IPS-NIHi11 (cell line): ENCODE results near the gene KLHL13.
A peak's percentile ranks its signal among the peaks of the same experiment; 100 is the strongest.
"Not testable (repeated sequence)": the region's sequence is repeated elsewhere in the genome, so short reads cannot be mapped to it uniquely, and the experiment has no call there.

ENCODE experiments used
- DNase-seq: peaks from one replicate; pipeline ENCODE4 v3.0.0; 2012; ENCODE audit warnings: mixed read lengths, low spot score

The KLHL13 gene

GRCh38 chrX:118116713-118117550, at the start of gene KLHL13:
Gene KLHL13, minus strand, starts transcription at chrX:118116810. Its CDS starts 88,337 bp downstream, at chrX:118028473.
- DNase-seq, result peak; percentile 61

GRCh38 chrX:118164138-118164537, 47.5 kb upstream of the KLHL13 start:
- no peak for DNase-seq

GRCh38 chrX:118156953-118157608, 40.5 kb upstream of the KLHL13 start:
- DNase-seq, result no peak

- no peak for DNase-seq
Measured at GRCh38 chrX:118156254-118156952, 39.8 kb upstream of the KLHL13 start.

- no peak for DNase-seq
Measured at GRCh38 chrX:118153270-118153669, 36.7 kb upstream of the KLHL13 start.

- DNase-seq, result no peak
Measured at GRCh38 chrX:118152721-118153120, 36.1 kb upstream of the KLHL13 start.

GRCh38 chrX:118148737-118149136, 32.1 kb upstream of the KLHL13 start:
- DNase-seq, result no peak

GRCh38 chrX:118147771-118148170, 31.2 kb upstream of the KLHL13 start:
- not testable (repeated sequence) for DNase-seq

GRCh38 chrX:118143578-118143977, 27.0 kb upstream of the KLHL13 start:
- DNase-seq, result no peak

- DNase-seq, result no peak
Measured at GRCh38 chrX:118131336-118131735, 14.7 kb upstream of the KLHL13 start.

- DNase-seq, result no peak
Measured at GRCh38 chrX:118129681-118130080, 13.1 kb upstream of the KLHL13 start.

GRCh38 chrX:118128724-118129123, 12.1 kb upstream of the KLHL13 start:
- no peak for DNase-seq

- DNase-seq, result no peak
Measured at GRCh38 chrX:118126286-118126685, 9.7 kb upstream of the KLHL13 start.

GRCh38 chrX:118124243-118124642, 7.6 kb upstream of the KLHL13 start:
- DNase-seq, result not testable (repeated sequence)

- no peak for DNase-seq
Measured at GRCh38 chrX:118117741-118118140, 1.1 kb upstream of the KLHL13 start.

GRCh38 chrX:118115953-118116712, 477 bp downstream of the KLHL13 start:
- peak; percentile 16 for DNase-seq

GRCh38 chrX:118114971-118115370, 1.6 kb downstream of the KLHL13 start:
- no peak for DNase-seq

GRCh38 chrX:118109065-118109464, 7.5 kb downstream of the KLHL13 start:
- no peak for DNase-seq

- no peak for DNase-seq
Measured at GRCh38 chrX:118108304-118108703, 8.3 kb downstream of the KLHL13 start.

- DNase-seq, result no peak
Measured at GRCh38 chrX:118100091-118100490, 16.5 kb downstream of the KLHL13 start.

GRCh38 chrX:118088084-118088483, 28.5 kb downstream of the KLHL13 start:
- DNase-seq, result no peak

GRCh38 chrX:118074196-118074595, 42.4 kb downstream of the KLHL13 start:
- DNase-seq, result no peak
